Ramos (cell line): ENCODE data around the gene TCERG1.

Source experiments
- in situ Hi-C: fragments of 300-500 bp; cut with MboI; formaldehyde crosslinking; loops from one replicate; pipeline ENCODE4 v1.14.3; 2022; ENCODE audit warnings: low sequenced_read_pairs; ENCODE audit not compliant: unreplicated experiment

Gene TCERG1

GRCh38 chr5:146446861-146447733 is at the start of gene TCERG1:
Gene TCERG1, plus strand, starts transcription at chr5:146447333. Its CDS starts 17 bp downstream, at chr5:146447350.
- in situ Hi-C loops = loop anchor here (25.0 kb wide), 1 partner anchor 760 kb away; no protein-coding TSS in a partner anchor

- in situ Hi-C loops = no loop called here
These were observed 48.3 kb upstream of the TCERG1 start for GRCh38 chr5:146398826-146399225.

- in situ Hi-C loops = no loop called here
These were observed 47.7 kb upstream of the TCERG1 start for GRCh38 chr5:146399481-146399880.

- in situ Hi-C loops = no loop called here
These were observed 46.9 kb upstream of the TCERG1 start for GRCh38 chr5:146400201-146400600.

GRCh38 chr5:146401021-146401420 is 46.1 kb upstream of the TCERG1 start:
- in situ Hi-C loops = no loop called here

- in situ Hi-C loops = no loop called here
These were observed 44.2 kb upstream of the TCERG1 start for GRCh38 chr5:146402949-146403348.

GRCh38 chr5:146409054-146409671 is 38.0 kb upstream of the TCERG1 start:
- in situ Hi-C loops = no loop called here

GRCh38 chr5:146410272-146410671 is 36.9 kb upstream of the TCERG1 start:
- in situ Hi-C loops = no loop called here

- in situ Hi-C loops = no loop called here
These were observed 27.4 kb upstream of the TCERG1 start for GRCh38 chr5:146419696-146420095.

GRCh38 chr5:146425023-146425422 is 22.1 kb upstream of the TCERG1 start:
- in situ Hi-C loops = loop anchor here (25.0 kb wide), 1 partner anchor 738 kb away; no protein-coding TSS in a partner anchor

GRCh38 chr5:146426305-146426704 is 20.8 kb upstream of the TCERG1 start:
- in situ Hi-C loops = loop anchor here (25.0 kb wide), 1 partner anchor 739 kb away; no protein-coding TSS in a partner anchor

- in situ Hi-C loops = loop anchor here (25.0 kb wide), 1 partner anchor 740 kb away; no protein-coding TSS in a partner anchor
These were observed 20.1 kb upstream of the TCERG1 start for GRCh38 chr5:146426853-146427618.

- in situ Hi-C loops = loop anchor here (25.0 kb wide), 1 partner anchor 740 kb away; no protein-coding TSS in a partner anchor
These were observed 19.5 kb upstream of the TCERG1 start for GRCh38 chr5:146427619-146427997.

GRCh38 chr5:146428658-146429057 is 18.5 kb upstream of the TCERG1 start:
- in situ Hi-C loops = loop anchor here (25.0 kb wide), 1 partner anchor 741 kb away; no protein-coding TSS in a partner anchor

- in situ Hi-C loops = loop anchor here (25.0 kb wide), 1 partner anchor 753 kb away; no protein-coding TSS in a partner anchor
These were observed 6.8 kb upstream of the TCERG1 start for GRCh38 chr5:146440353-146440752.

GRCh38 chr5:146440870-146441495 is 6.2 kb upstream of the TCERG1 start:
- in situ Hi-C loops = loop anchor here (25.0 kb wide), 1 partner anchor 754 kb away; no protein-coding TSS in a partner anchor

- in situ Hi-C loops = loop anchor here (25.0 kb wide), 1 partner anchor 755 kb away; no protein-coding TSS in a partner anchor
These were observed 5.2 kb upstream of the TCERG1 start for GRCh38 chr5:146441896-146442295.

- in situ Hi-C loops = loop anchor here (25.0 kb wide), 1 partner anchor 761 kb away; no protein-coding TSS in a partner anchor
These were observed 724 bp downstream of the TCERG1 start for GRCh38 chr5:146447734-146448380.
